C4-2B (cell line): ENCODE results near the gene SMKR1.
"Not testable (repeated sequence)": the region's sequence is repeated elsewhere in the genome, so short reads cannot be mapped to it uniquely, and the experiment has no call there.

Experiments
- H3K27ac ChIP-seq: fragments of 450-650 bp; 2 replicates; pipeline ENCODE4 v1.5.1; 2017
- ZFX ChIP-seq: fragments of 450-650 bp; IDR thresholded peaks from 2 replicates; pipeline ENCODE4 v1.6.1; 2017
- TF ChIP-seq, protein P1 (sequence below): fragments of 450-650 bp; conservative IDR thresholded peaks from 2 replicates; pipeline ENCODE4 v1.5.1; 2017; ENCODE audit warnings: mild to moderate bottlenecking

Gene SMKR1

DNA sequence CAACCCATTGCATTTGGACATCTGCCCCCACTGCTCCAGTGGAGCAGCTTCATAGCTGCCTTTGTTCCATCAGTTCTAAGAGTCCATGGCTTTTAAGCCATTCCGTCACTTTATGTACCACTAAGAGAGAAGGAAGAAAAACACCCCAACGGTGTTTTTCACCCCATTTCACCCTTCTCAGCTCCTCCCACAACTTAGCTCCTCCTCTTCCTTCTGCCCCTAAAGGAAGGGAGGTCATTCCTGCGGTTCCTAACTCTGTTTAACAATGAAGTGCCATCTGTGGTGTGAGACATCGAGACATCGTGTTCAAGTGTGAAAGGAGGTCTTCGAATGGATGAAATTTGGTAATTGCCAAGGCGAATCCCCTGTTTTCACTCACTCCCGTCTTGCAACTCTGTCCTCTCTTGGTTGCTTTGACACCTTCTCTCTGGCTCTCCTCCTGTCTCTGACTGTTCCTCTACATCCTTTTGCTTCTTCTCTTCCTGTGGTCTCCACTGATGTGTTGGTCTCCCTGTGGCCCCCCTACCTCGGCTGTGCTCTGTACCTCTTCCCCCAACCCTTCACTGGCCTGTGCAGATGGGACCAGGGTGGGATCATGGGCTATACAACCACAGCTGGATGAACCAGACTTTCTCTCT, 23.0 kb downstream of the SMKR1 start:
- no peak for TF ChIP-seq ZFX
- TF ChIP-seq, protein P1, sequence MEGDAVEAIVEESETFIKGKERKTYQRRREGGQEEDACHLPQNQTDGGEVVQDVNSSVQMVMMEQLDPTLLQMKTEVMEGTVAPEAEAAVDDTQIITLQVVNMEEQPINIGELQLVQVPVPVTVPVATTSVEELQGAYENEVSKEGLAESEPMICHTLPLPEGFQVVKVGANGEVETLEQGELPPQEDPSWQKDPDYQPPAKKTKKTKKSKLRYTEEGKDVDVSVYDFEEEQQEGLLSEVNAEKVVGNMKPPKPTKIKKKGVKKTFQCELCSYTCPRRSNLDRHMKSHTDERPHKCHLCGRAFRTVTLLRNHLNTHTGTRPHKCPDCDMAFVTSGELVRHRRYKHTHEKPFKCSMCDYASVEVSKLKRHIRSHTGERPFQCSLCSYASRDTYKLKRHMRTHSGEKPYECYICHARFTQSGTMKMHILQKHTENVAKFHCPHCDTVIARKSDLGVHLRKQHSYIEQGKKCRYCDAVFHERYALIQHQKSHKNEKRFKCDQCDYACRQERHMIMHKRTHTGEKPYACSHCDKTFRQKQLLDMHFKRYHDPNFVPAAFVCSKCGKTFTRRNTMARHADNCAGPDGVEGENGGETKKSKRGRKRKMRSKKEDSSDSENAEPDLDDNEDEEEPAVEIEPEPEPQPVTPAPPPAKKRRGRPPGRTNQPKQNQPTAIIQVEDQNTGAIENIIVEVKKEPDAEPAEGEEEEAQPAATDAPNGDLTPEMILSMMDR = no peak

DNA sequence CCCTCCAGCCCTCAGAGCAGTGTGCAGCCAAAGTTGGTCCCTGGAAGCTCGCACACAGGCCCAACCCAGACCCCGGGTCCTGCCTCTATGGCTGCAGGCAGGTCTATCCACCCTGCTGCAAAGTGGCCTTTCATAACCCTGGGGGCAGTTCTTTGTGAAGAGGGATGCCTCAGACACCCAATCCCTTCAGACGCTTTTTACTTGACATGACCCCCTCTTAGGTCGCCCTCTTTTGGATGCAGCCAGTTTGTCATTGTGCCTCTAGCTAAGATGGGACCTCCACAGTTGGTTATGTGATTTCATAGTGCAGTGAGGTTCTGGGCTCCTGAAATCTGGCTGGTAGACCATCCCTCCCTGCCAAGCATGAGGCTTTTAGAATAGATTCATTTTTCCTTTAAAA, 27.3 kb downstream of the SMKR1 start:
- no peak for TF ChIP-seq ZFX
- TF ChIP-seq, protein P1 = no peak
- H3K27ac ChIP-seq = no peak overlapping the region

More for the DNA sequence above, 23.0 kb downstream of the SMKR1 start:
- no peak overlapping the region for H3K27ac ChIP-seq

DNA sequence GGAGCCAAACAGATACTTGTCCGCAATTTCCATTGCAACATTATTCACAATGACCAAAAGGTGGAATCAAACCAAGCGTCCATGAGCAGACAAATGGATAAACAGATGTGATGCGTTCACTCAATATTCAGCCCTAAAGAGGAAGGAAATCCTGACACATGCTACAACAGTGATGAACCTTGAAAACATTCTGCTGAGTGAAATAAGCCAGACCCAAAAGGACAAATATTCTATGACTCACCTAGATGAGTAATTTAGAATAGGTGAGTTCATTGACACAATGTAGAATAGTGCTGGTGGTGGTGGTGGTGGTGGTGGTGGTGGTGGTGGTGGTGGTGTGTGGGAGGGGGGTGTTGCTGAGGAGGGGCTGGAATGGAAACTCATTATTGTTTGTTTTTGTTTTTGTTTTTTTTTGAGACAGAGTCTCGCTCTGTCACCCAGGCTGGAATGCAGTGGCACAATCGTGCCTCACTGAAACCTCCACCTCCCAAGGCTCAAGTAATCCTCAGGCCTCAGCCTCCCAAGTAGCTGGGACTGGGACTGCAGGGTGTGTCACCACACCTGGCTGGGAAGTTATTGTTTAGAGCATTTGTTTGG, 28.6 kb downstream of the SMKR1 start:
- no peak for TF ChIP-seq ZFX
- TF ChIP-seq, protein P1 = no peak
- no peak overlapping the region for H3K27ac ChIP-seq

DNA sequence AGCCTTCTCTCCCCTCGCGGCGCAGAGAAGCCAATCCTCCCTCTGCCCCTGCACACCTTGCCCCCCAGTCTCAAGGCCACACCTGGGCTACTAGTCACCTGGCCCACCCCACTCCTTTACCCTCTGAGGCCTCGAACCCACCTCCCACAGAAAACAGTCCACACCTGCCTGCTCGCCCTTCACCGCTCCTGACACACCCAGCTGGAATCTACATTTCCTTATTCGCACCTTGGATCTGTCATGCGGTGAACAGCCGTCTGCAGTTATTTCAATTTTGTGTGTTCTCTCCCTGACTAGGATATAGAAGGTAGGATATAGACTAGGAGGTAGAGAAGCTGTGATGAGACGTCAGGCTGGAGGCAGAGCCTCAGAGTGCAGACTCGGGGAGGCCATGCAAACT, 29.4 kb downstream of the SMKR1 start:
- H3K27ac ChIP-seq = no peak overlapping the region
- no peak for TF ChIP-seq ZFX
- TF ChIP-seq, protein P1 = no peak

DNA sequence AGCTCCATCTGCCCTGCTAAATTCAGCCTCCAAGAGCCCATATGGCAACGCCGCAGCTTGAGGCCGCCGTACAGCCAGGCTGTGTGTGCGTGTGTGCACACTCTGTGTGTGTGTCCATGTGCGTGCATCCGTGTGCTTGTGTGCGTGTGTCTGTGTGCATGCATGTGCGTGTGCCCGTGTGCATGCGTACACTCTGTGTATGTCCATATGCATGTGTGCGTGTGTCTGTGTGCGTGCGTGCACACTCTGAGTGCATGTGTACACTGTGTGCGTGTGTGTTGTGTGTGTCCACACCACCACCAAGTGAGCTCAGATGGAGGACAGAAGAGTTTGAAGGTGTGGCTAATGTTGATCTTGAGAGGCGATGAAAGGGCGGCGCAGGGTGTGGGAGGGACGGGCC, 30.0 kb downstream of the SMKR1 start:
- no peak overlapping the region for H3K27ac ChIP-seq
- TF ChIP-seq, protein P1 = no peak
- TF ChIP-seq ZFX = no peak

DNA sequence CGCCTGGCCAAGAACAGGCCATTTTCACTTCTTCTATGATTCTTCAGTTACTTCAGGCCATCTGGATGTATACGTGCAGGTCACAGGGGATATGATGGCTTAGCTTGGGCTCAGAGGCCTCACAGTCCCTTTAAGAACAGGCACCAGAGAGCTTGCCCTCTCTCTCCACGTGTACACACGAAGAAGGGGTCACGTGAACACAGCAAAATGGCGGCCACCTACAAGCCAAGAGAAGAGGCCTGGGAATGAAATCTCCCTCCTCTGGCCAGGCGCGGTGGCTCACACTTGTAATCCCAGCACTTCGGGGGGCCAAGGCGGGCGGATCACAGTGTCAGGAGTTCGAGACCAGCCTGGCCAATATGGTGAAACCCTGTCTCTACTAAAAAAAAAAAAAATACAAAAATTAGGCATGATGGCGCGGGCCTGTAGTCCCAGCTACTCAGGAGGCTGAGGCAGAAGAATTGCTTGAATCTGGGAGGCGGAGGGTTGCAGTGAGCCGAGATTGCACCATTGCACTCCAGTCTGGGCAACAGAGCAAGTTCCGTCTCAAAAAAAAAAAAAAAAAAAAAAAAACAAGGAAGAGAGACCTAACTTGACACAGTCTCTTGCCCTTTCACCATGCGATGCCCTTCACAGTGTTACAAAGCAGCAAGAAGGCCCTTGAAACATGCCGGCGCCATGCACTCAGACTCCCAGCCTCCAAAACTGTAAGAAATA, 32.4 kb downstream of the SMKR1 start:
- not testable (repeated sequence) for H3K27ac ChIP-seq

DNA sequence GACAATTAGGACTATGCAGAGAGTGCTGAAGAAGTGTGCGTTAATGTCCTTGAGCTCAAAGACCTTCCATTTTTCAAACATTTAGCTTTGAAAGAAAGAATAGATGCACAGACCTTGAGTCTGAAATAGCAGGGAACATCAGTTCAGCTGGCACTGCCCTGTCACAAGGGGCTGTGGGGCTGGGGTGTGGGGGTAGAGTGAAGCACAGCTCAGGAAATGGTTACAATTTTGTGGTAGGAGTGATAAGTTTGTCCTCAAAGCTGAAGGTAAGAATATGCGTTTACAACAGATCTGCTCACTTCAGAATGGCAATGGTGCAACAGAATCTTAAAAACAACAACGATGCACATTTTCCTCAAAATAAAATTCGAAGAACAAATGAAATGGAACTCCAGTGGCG, 33.6 kb downstream of the SMKR1 start:
- TF ChIP-seq, protein P1 = no peak
- no peak for TF ChIP-seq ZFX
- H3K27ac ChIP-seq = no peak overlapping the region
